ENCODE measurements around the gene TMX4.
"Not testable (repeated sequence)": the region's sequence is repeated elsewhere in the genome, so short reads cannot be mapped to it uniquely, and the experiment has no call there.

Gene TMX4

DNA sequence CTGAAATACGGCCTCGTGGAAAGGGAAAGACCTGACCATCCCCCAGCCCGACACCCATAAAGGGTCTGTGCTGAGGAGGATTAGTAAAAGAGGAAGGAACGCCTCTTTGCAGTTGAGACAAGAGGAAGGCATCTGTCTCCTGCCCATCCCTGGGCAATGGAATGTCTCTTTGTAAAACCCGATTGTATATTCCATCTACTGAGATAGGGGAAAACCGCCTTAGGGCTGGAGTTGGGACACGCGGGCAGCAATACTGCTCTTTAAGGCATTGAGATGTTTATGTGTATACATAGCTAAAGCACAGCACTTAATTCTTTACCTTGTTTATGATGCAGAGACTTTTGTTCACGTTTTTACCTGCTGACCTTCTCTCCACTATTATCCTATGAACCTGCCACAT lies 63.0 kb downstream of the TMX4 start:
- 93% methylated on average over 2 of the region's 9 CpGs for WGBS (ENCODE audit: insufficient coverage)
- H3K27me3 ChIP-seq (replicated peaks in 2 of 5; ENCODE audit: control insufficient read depth in 4 of 5, insufficient read depth in 5 of 5, low read length in 4 of 5); H3K36me3 ChIP-seq (ENCODE audit: control insufficient read depth in 4 of 4, insufficient read depth in 4 of 4, low read length in 3 of 4); POLR2A ChIA-PET; H3K4me3 ChIP-seq (ENCODE audit: control insufficient read depth in 1 of 7, extremely low read depth in 1 of 7, insufficient read depth in 4 of 7, low read depth in 2 of 7, low read length in 6 of 7); DNase-seq; H3K9me3 ChIP-seq (ENCODE audit: control extremely low read depth in 1 of 5, control insufficient read depth in 4 of 5, insufficient read depth in 2 of 5, low read depth in 1 of 5, low read length in 4 of 5); H3K27ac ChIP-seq (ENCODE audit: insufficient read depth in 1 of 2, low read depth in 1 of 2, low read length in 2 of 2, poor library complexity in 1 of 2, severe bottlenecking in 2 of 2); H3K4me1 ChIP-seq (ENCODE audit: control extremely low read depth in 1 of 4, control insufficient read depth in 4 of 4, insufficient read depth in 4 of 4, low read length in 3 of 4): not testable (repeated sequence)
- CTCF ChIA-PET: interaction anchor here (1.8 kb wide), 1 partner anchor 20 kb away, joined by 5 read pairs; no protein-coding TSS in a partner anchor

DNA sequence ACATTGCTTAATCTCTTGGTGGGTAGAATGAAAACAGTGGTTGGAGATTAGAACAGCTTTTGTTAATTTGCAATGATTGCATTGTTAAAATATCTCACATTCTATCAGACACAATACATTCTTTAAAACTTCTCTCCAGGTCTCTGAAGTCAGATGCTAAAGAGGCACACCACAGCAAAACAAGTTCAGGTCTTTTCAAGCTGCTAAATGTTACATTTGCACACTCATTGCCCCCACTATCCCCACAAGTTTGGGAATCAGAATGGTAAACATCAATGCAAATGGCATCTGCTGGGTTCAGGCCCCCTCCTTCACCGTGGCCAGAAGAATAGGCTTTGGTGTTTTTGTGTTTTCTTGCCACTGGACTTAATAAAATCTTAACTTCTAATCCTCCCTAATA lies 69.2 kb downstream of the TMX4 start:
- ChIA-PET CTCF (interaction anchor here (0.8 kb wide), 1 partner anchor 14 kb away, joined by 3 read pairs; no protein-coding TSS in a partner anchor), POLR2A (no interaction called here)
- Histone ChIP-seq H3K4me1 (ENCODE audit: control extremely low read depth in 1 of 4, control insufficient read depth in 4 of 4, insufficient read depth in 4 of 4, low read length in 3 of 4) (no peaks in the 10 kb centered on the region), H3K4me3 (ENCODE audit: control insufficient read depth in 1 of 7, extremely low read depth in 1 of 7, insufficient read depth in 4 of 7, low read depth in 2 of 7, low read length in 6 of 7) (no peak overlapping the region), H3K9me3 (ENCODE audit: control extremely low read depth in 1 of 5, control insufficient read depth in 4 of 5, insufficient read depth in 2 of 5, low read depth in 1 of 5, low read length in 4 of 5) (peaks cover 0 to 9% (median 0%) of the 10 kb centered on the region in 5 experiments), H3K27me3 (replicated peaks in 2 of 5; ENCODE audit: control insufficient read depth in 4 of 5, insufficient read depth in 5 of 5, low read length in 4 of 5) (no peaks in the 10 kb centered on the region), H3K27ac (ENCODE audit: insufficient read depth in 1 of 2, low read depth in 1 of 2, low read length in 2 of 2, poor library complexity in 1 of 2, severe bottlenecking in 2 of 2) (no peak overlapping the region), H3K36me3 (ENCODE audit: control insufficient read depth in 4 of 4, insufficient read depth in 4 of 4, low read length in 3 of 4) (no peaks in the 10 kb centered on the region)
- no peak for DNase-seq
- WGBS (ENCODE audit: insufficient coverage): no CpG with 5 or more reads among the region's 1 CpG

DNA sequence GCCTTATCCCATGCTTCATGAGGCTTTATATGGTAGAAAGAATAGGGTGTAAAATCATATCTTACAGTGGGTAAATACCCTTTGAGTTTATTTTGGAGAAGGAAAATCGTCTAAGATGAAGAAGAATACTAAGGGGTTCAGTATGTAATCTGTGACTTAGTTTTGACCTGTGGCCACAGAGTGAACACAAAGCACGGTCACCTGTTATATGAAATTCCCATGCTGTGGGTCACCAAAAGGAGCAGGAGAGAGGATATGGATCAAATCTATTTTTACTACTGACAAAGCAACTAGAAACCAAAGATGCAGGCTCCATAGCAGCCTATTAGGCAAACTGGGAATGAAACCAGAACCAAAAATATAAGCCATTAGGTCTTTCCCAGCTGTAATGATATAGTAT lies 75.7 kb downstream of the TMX4 start:
- peaks cover 0 to 9% (median 0%) of the 10 kb centered on the region in 5 experiments for H3K9me3 ChIP-seq (ENCODE audit: control extremely low read depth in 1 of 5, control insufficient read depth in 4 of 5, insufficient read depth in 2 of 5, low read depth in 1 of 5, low read length in 4 of 5)
- H3K4me1 ChIP-seq (ENCODE audit: control extremely low read depth in 1 of 4, control insufficient read depth in 4 of 4, insufficient read depth in 4 of 4, low read length in 3 of 4): no peaks in the 10 kb centered on the region
- no peaks in the 10 kb centered on the region for H3K36me3 ChIP-seq (ENCODE audit: control insufficient read depth in 4 of 4, insufficient read depth in 4 of 4, low read length in 3 of 4)
- 89% methylated on average over 1 of the region's 2 CpGs for WGBS (ENCODE audit: insufficient coverage)
- no peak overlapping the region for H3K4me3 ChIP-seq (ENCODE audit: control insufficient read depth in 1 of 7, extremely low read depth in 1 of 7, insufficient read depth in 4 of 7, low read depth in 2 of 7, low read length in 6 of 7)
- POLR2A ChIA-PET: no interaction called here
- H3K27ac ChIP-seq (ENCODE audit: insufficient read depth in 1 of 2, low read depth in 1 of 2, low read length in 2 of 2, poor library complexity in 1 of 2, severe bottlenecking in 2 of 2): no peak overlapping the region
- CTCF ChIA-PET: no interaction called here
- no peaks in the 10 kb centered on the region for H3K27me3 ChIP-seq (replicated peaks in 2 of 5; ENCODE audit: control insufficient read depth in 4 of 5, insufficient read depth in 5 of 5, low read length in 4 of 5)
- DNase-seq: no peak

DNA sequence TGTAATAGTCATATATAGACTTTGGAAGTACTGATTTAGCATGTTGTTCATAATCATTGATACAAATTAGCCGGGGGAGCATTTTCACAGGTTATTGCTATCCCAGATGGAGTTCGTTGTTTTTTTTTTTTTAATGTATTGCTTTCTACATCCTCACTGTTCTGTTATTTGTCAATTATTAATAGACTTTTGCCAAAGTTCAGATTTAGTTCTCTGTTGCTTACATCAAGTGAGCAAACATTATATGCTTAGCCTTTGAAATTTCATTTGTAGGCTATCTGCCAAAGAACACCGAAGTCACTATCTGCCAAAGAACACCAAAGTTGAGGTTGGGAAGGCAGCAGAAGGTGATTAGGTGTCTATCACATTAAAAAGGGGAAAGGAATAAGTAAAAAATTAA lies 79.2 kb downstream of the TMX4 start, which contains the start of gene HAO1:
Gene HAO1, minus strand, starts transcription at position 118 of the 400 bp plus-strand sequence. Its CDS starts 36 bp downstream, at position 82.
- Histone ChIP-seq H3K27ac (ENCODE audit: insufficient read depth in 1 of 2, low read depth in 1 of 2, low read length in 2 of 2, poor library complexity in 1 of 2, severe bottlenecking in 2 of 2) (no peak within 1 kb of the TSS), H3K9me3 (ENCODE audit: control extremely low read depth in 1 of 5, control insufficient read depth in 4 of 5, insufficient read depth in 2 of 5, low read depth in 1 of 5, low read length in 4 of 5) (no peaks in the 10 kb centered on the region), H3K4me1 (ENCODE audit: control extremely low read depth in 1 of 4, control insufficient read depth in 4 of 4, insufficient read depth in 4 of 4, low read length in 3 of 4) (peaks cover 0 to 3% (median 0%) of the 10 kb centered on the region in 4 experiments), H3K27me3 (replicated peaks in 2 of 5; ENCODE audit: control insufficient read depth in 4 of 5, insufficient read depth in 5 of 5, low read length in 4 of 5) (no peaks in the 10 kb centered on the region), H3K36me3 (ENCODE audit: control insufficient read depth in 4 of 4, insufficient read depth in 4 of 4, low read length in 3 of 4) (no peaks in the 10 kb centered on the region), H3K4me3 (ENCODE audit: control insufficient read depth in 1 of 7, extremely low read depth in 1 of 7, insufficient read depth in 4 of 7, low read depth in 2 of 7, low read length in 6 of 7) (no peak within 1 kb of the TSS)
- POLR2A ChIA-PET: no interaction called here
- 100% methylated on average over 1 of the region's 3 CpGs for WGBS (ENCODE audit: insufficient coverage)
- no peak for DNase-seq
- CTCF ChIA-PET: interaction anchor here (1.3 kb wide), 1 partner anchor 781 kb away, joined by 12 read pairs; no protein-coding TSS in a partner anchor

DNA sequence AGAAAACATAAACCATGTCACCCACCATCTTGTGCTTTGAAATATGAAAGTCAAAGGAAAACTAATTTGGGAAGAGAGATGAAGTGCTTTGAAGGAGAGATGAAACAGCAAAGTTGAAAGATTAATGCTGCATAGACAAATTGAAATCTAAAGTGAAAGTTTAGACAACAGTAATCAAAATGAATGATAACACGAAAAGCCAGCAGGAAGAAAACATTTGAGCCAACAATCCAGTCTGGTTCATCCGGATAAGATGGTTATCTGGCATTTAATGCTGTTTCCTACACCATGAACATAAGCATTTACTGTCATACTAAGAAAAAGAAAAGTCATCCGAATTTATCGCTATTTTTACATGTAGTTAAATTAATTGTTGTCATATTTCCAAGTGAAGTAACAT lies 79.9 kb downstream of the TMX4 start:
- Histone ChIP-seq H3K4me3 (ENCODE audit: control insufficient read depth in 1 of 7, extremely low read depth in 1 of 7, insufficient read depth in 4 of 7, low read depth in 2 of 7, low read length in 6 of 7) (no peak overlapping the region), H3K36me3 (ENCODE audit: control insufficient read depth in 4 of 4, insufficient read depth in 4 of 4, low read length in 3 of 4) (no peaks in the 10 kb centered on the region), H3K9me3 (ENCODE audit: control extremely low read depth in 1 of 5, control insufficient read depth in 4 of 5, insufficient read depth in 2 of 5, low read depth in 1 of 5, low read length in 4 of 5) (no peaks in the 10 kb centered on the region), H3K27ac (ENCODE audit: insufficient read depth in 1 of 2, low read depth in 1 of 2, low read length in 2 of 2, poor library complexity in 1 of 2, severe bottlenecking in 2 of 2) (no peak overlapping the region), H3K4me1 (ENCODE audit: control extremely low read depth in 1 of 4, control insufficient read depth in 4 of 4, insufficient read depth in 4 of 4, low read length in 3 of 4) (peaks cover 0 to 3% (median 0%) of the 10 kb centered on the region in 4 experiments), H3K27me3 (replicated peaks in 2 of 5; ENCODE audit: control insufficient read depth in 4 of 5, insufficient read depth in 5 of 5, low read length in 4 of 5) (no peaks in the 10 kb centered on the region)
- 50% methylated on average over 1 of the region's 4 CpGs for WGBS (ENCODE audit: insufficient coverage)
- DNase-seq: peak in 1 of 3 donors; percentile 36
- CTCF ChIA-PET: interaction anchor here (0.5 kb wide), 1 partner anchor 541 kb away, joined by 3 read pairs; no protein-coding TSS in a partner anchor
- POLR2A ChIA-PET: no interaction called here

DNA sequence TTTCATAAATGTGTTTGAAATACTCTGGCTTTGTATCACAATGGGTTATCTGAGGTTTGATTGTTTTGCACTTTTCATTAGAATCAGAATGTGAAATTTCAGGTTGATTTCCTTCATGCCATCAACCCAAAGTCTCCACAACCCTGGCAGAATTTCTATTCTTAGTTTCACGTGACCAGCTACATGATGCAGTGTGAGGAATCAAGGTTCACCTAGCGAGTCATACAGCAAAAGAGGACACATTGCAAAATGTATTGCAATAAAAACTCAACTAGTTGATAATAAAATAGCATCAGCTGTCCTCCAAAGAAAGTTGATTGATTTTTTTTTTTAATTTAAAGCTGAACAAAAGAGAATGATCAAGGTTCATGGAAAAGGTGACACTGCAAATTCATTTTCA lies 81.5 kb downstream of the TMX4 start:
- Histone ChIP-seq H3K4me1 (ENCODE audit: control extremely low read depth in 1 of 4, control insufficient read depth in 4 of 4, insufficient read depth in 4 of 4, low read length in 3 of 4) (peaks cover 0 to 9% (median 4%) of the 10 kb centered on the region in 4 experiments), H3K4me3 (ENCODE audit: control insufficient read depth in 1 of 7, extremely low read depth in 1 of 7, insufficient read depth in 4 of 7, low read depth in 2 of 7, low read length in 6 of 7) (no peak overlapping the region), H3K27me3 (replicated peaks in 2 of 5; ENCODE audit: control insufficient read depth in 4 of 5, insufficient read depth in 5 of 5, low read length in 4 of 5) (no peaks in the 10 kb centered on the region), H3K27ac (ENCODE audit: insufficient read depth in 1 of 2, low read depth in 1 of 2, low read length in 2 of 2, poor library complexity in 1 of 2, severe bottlenecking in 2 of 2) (no peak overlapping the region), H3K36me3 (ENCODE audit: control insufficient read depth in 4 of 4, insufficient read depth in 4 of 4, low read length in 3 of 4) (no peaks in the 10 kb centered on the region), H3K9me3 (ENCODE audit: control extremely low read depth in 1 of 5, control insufficient read depth in 4 of 5, insufficient read depth in 2 of 5, low read depth in 1 of 5, low read length in 4 of 5) (no peaks in the 10 kb centered on the region)
- WGBS (ENCODE audit: insufficient coverage): 100% methylated on average over 1 of the region's 2 CpGs
- no peak for DNase-seq
- CTCF ChIA-PET: interaction anchor here (6.7 kb wide), 1 partner anchor 783 kb away, joined by 106 read pairs; no protein-coding TSS in a partner anchor
- POLR2A ChIA-PET: no interaction called here

DNA sequence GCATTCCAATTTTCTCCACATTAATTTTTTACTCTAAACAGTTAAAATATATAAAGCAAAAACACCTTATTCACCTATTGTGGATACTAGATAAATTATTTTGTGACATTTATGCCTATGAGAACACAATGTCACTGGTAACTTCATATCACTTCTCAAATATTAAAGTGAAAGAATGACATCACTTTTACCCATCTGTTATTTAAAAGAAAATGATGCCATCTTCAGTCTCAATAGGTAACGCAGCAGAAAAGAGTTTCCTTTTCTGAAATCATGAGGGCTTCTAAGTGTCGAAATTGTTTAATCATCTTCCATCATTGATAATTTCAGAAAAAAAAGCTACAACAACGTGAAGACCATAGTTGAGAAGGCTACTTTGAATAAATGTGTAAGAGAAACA lies 82.2 kb downstream of the TMX4 start:
- Histone ChIP-seq H3K4me1 (ENCODE audit: control extremely low read depth in 1 of 4, control insufficient read depth in 4 of 4, insufficient read depth in 4 of 4, low read length in 3 of 4) (peaks cover 0 to 9% (median 4%) of the 10 kb centered on the region in 4 experiments), H3K36me3 (ENCODE audit: control insufficient read depth in 4 of 4, insufficient read depth in 4 of 4, low read length in 3 of 4) (no peaks in the 10 kb centered on the region), H3K9me3 (ENCODE audit: control extremely low read depth in 1 of 5, control insufficient read depth in 4 of 5, insufficient read depth in 2 of 5, low read depth in 1 of 5, low read length in 4 of 5) (no peaks in the 10 kb centered on the region), H3K4me3 (ENCODE audit: control insufficient read depth in 1 of 7, extremely low read depth in 1 of 7, insufficient read depth in 4 of 7, low read depth in 2 of 7, low read length in 6 of 7) (no peak overlapping the region), H3K27ac (ENCODE audit: insufficient read depth in 1 of 2, low read depth in 1 of 2, low read length in 2 of 2, poor library complexity in 1 of 2, severe bottlenecking in 2 of 2) (no peak overlapping the region), H3K27me3 (replicated peaks in 2 of 5; ENCODE audit: control insufficient read depth in 4 of 5, insufficient read depth in 5 of 5, low read length in 4 of 5) (no peaks in the 10 kb centered on the region)
- CTCF ChIA-PET: interaction anchor here (0.9 to 6.7 kb wide), 10 partner anchors 8 to 810 kb away, joined by 3 to 106 read pairs (median 4); no protein-coding TSS in a partner anchor
- POLR2A ChIA-PET: no interaction called here
- DNase-seq: no peak
- WGBS (ENCODE audit: insufficient coverage): no CpG with 5 or more reads among the region's 3 CpGs
